HCT116 (cell line): Measurements from ENCODE around the gene NARS2.

Source experiments
- CBX3 ChIP-seq: IDR thresholded peaks from 2 replicates; pipeline ENCODE4 v1.6.1; 2012; ENCODE audit warnings: low read depth
- CTCF ChIP-seq, 3 experiments: fragments of 200-600 bp in 1 of 3; sonication (generic) in 1 of 3; IDR thresholded peaks in 2 of 3; conservative IDR thresholded peaks in 1 of 3; 2 replicates each; pipeline ENCODE4 v1.5.1; 2012 to 2017; ENCODE audit warnings: low read depth in 2 of 3, low read length in 2 of 3, antibody characterized with exemption in 1 of 3, borderline replicate concordance in 1 of 3, control low read depth in 1 of 3, mild to moderate bottlenecking in 1 of 3, mixed read lengths in 1 of 3, mixed run types in 1 of 3, moderate library complexity in 1 of 3; ENCODE audit not compliant: insufficient read depth in 1 of 3
- EGR1 ChIP-seq: IDR thresholded peaks from 2 replicates; pipeline ENCODE4 v1.6.1; 2012; ENCODE audit warnings: low read depth
- EZH2 ChIP-seq: fragments of 200-600 bp; sonication (generic); IDR thresholded peaks from 2 replicates; pipeline ENCODE4 v1.6.1; 2017; ENCODE audit warnings: antibody characterized with exemption, mixed run types
- EZH2phosphoT487 ChIP-seq: fragments of 200-600 bp; IDR thresholded peaks from 2 replicates; pipeline ENCODE4 v1.6.1; 2018; ENCODE audit warnings: antibody characterized with exemption, borderline replicate concordance
- FOSL1 ChIP-seq: IDR thresholded peaks from 2 replicates; pipeline ENCODE4 v1.6.1; 2012; ENCODE audit warnings: low read depth
- POLR2A ChIP-seq: IDR thresholded peaks from 2 replicates; pipeline ENCODE4 v1.7.0; 2011; ENCODE audit warnings: borderline replicate concordance; ENCODE audit not compliant: insufficient read depth, insufficient read length; ENCODE audit errors: extremely low read depth
- POLR2AphosphoS5 ChIP-seq: IDR thresholded peaks from 2 replicates; pipeline ENCODE4 v1.6.1; 2011; ENCODE audit warnings: mild to moderate bottlenecking, low read depth, low read length, moderate library complexity
- RAD21 ChIP-seq: IDR thresholded peaks from 2 replicates; pipeline ENCODE4 v1.6.1; 2012; ENCODE audit warnings: low read depth, mild to moderate bottlenecking
- SIN3A ChIP-seq: IDR thresholded peaks from 2 replicates; pipeline ENCODE4 v1.6.1; 2012; ENCODE audit warnings: low read depth
- SRF ChIP-seq: IDR thresholded peaks from 2 replicates; pipeline ENCODE4 v1.6.1; 2012; ENCODE audit warnings: low read depth
- YY1 ChIP-seq: IDR thresholded peaks from 2 replicates; pipeline ENCODE4 v1.6.1; 2011; ENCODE audit warnings: low read length, low read depth, moderate library complexity, mild to moderate bottlenecking; ENCODE audit not compliant: insufficient replicate concordance; ENCODE audit errors: extremely low read depth
- ZBTB33 ChIP-seq: IDR thresholded peaks from 2 replicates; pipeline ENCODE4 v1.6.1; 2011; ENCODE audit warnings: mild to moderate bottlenecking, low read length, moderate library complexity; ENCODE audit not compliant: insufficient replicate concordance; ENCODE audit errors: extremely low read depth
- ZNF274 ChIP-seq: fragments of 200-500 bp; sonication (Bioruptor generic); IDR thresholded peaks from 2 replicates; pipeline ENCODE4 v1.6.1; 2014; ENCODE audit warnings: mild to moderate bottlenecking, low read depth, low read length, inconsistent platforms

- TF ChIP-seq EZH2 = no peak
- no peak for TF ChIP-seq CTCF (IDR thresholded peaks at IDR 0.05 in 2 of 3, conservative IDR thresholded peaks at IDR 0.05 in 1 of 3; ENCODE audit: borderline replicate concordance in 1 of 3, insufficient read depth in 1 of 3, low read depth in 2 of 3, low read length in 2 of 3)
- no peak for TF ChIP-seq SRF
- TF ChIP-seq CBX3 = no peak
- TF ChIP-seq POLR2AphosphoS5 = no peak
- no peak for TF ChIP-seq YY1
- no peak for TF ChIP-seq SIN3A
- no peak for TF ChIP-seq RAD21
- no peak for TF ChIP-seq ZBTB33
- no peak for TF ChIP-seq POLR2A
- TF ChIP-seq ZNF274 = no peak
- no peak for TF ChIP-seq EGR1
- TF ChIP-seq FOSL1 = no peak
- TF ChIP-seq EZH2phosphoT487 = no peak
Measured at GRCh38 chr11:78542007-78542406, 32.7 kb downstream of the NARS2 start.
